Mesodermal cell (in vitro differentiated cells): ENCODE results near the gene SLC43A3.
"Not testable (repeated sequence)": the region's sequence is repeated elsewhere in the genome, so short reads cannot be mapped to it uniquely, and the experiment has no call there.

Experiments used
- H3K27ac ChIP-seq: 2 replicates; pipeline ENCODE4 v1.7.0; 2013; ENCODE audit warnings: mild to moderate bottlenecking, low read depth, low read length, moderate library complexity; ENCODE audit not compliant: severe bottlenecking
- H3K36me3 ChIP-seq: 2 replicates; pipeline ENCODE4 v1.7.1; 2013; ENCODE audit warnings: mild to moderate bottlenecking, low read length, moderate library complexity; ENCODE audit not compliant: control insufficient read depth, insufficient read depth
- H3K4me1 ChIP-seq: one replicate; pipeline ENCODE4 v1.7.1; 2013; ENCODE audit warnings: mild to moderate bottlenecking, low read length; ENCODE audit not compliant: insufficient read depth, control insufficient read depth, poor library complexity, severe bottlenecking
- H3K4me3 ChIP-seq: 2 replicates; pipeline ENCODE4 v1.7.0; 2013; ENCODE audit warnings: low read length, control low read depth, mild to moderate bottlenecking; ENCODE audit not compliant: insufficient read depth, poor library complexity, severe bottlenecking; ENCODE audit errors: extremely low read depth
- H3K9me3 ChIP-seq: 2 replicates; pipeline ENCODE4 v1.7.1; 2013; ENCODE audit warnings: mild to moderate bottlenecking, low read length, moderate library complexity; ENCODE audit not compliant: control insufficient read depth
- WGBS, 2 experiments: methylation state at CpG; one replicate each; pipeline ENCODE4 v1.1.5; 2013; ENCODE audit warnings: missing lambda C conversion rate in 2 of 2; ENCODE audit not compliant: insufficient coverage in 2 of 2; 5-methylcytosine and 5-hydroxymethylcytosine counted together

Gene SLC43A3

DNA sequence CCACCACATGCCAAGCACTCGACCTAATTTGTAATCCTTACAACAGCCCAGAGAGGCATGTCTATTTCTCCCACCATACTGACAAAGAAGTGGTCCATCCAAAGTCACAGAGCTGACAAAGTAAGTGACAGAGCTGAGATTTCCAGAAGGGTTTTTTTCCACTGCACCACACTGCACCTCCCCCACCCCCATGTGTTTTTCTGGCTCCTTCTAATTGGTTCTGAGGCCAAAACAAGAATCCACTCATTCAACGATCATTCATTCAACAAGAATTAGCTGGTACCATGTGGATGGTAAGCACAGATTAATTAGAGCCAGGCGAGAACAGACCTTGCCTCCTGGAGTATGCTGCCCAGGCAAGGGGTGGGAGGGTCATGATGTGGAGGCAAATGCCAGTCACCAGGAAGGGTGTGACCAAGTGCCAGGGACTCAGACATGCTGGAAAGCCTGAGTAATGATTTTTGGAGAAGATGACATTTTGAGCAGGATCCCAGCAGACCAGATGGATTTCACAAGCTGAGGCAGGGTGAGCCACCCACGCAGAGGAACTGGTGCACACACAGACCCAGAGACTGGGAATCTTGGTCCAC, 21.6 kb downstream of the SLC43A3 start:
- Histone ChIP-seq H3K4me1 (peaks cover 5% of the 10 kb centered on the region), H3K36me3 (peaks cover 28% of the 10 kb centered on the region)

DNA sequence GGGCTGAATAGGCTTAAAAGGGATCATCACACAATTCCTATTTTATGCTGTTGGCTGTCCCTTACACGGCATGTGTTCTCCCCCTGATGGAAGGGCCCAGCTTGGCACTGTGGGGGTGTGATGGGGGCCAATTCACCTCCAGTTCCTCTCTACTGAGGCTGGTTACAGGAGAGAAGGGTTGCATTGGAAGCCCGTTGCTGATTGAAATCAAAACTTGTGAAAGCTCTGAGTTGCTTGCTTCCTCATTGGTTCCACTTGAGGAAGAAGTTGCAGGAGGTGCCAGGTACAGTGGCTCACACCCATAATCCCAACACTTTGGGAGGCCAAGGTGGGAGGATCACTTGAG, 23.1 kb downstream of the SLC43A3 start:
- Histone ChIP-seq H3K4me3 (no peak overlapping the region), H3K27ac (no peak overlapping the region), H3K36me3 (peaks cover 15% of the 10 kb centered on the region), H3K4me1 (peaks cover 5% of the 10 kb centered on the region), H3K9me3 (no peaks in the 10 kb centered on the region)
- WGBS, 2 experiments, result 57 to 100% methylated on average over 1 of the region's 2 CpGs

More for the DNA sequence above, 21.6 kb downstream of the SLC43A3 start:
- no peak overlapping the region for H3K27ac ChIP-seq
- no peak overlapping the region for H3K4me3 ChIP-seq
- 91 to 100% methylated on average over 2 to 3 of the region's 4 CpGs for WGBS, 2 experiments
- no peaks in the 10 kb centered on the region for H3K9me3 ChIP-seq

DNA sequence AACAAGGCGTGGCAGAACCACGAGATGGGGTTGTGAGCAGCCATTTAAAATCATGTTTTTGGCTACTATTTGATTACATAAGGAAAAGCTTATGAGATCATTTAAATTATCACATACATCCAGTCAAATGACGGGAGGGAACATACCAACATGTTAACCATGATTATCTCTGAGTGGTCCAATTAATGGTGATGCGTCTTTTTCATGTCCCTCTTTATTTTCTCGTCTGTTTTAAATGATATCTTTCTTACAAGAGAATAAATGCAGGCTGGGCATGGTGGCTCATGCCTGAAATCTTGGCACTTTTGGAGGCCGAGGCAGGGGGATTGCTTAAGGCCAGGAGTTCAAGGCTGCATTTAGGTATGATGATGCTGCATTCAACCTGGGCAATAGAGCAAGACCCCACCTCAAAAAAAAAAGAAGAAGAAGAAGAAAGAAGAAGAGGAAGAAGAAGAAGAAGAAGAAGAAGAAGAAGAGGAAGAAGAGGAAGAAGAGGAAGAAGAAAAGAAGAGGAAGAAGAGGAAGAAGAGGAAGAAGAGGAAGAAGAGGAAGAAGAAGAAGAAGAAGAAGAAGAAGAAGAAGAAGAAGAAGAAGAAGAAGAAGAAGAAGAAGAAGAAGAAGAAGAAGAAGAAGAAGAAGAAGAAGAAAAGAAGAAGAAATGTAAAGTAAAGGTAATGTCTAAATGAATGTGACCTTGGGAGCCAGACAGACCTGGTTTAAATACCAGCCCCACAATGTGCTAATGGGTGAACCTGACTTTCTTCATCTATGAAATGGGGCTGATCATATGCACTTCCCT, 23.7 kb downstream of the SLC43A3 start:
- H3K9me3 ChIP-seq, H3K4me1 ChIP-seq, H3K4me3 ChIP-seq, H3K27ac ChIP-seq: not testable (repeated sequence)
- 92% methylated on average over 4 of the region's 6 CpGs; no CpG with 5 or more reads in 1 of the 2 experiments for WGBS, 2 experiments
- H3K36me3 ChIP-seq, result peaks cover 13% of the 10 kb centered on the region

DNA sequence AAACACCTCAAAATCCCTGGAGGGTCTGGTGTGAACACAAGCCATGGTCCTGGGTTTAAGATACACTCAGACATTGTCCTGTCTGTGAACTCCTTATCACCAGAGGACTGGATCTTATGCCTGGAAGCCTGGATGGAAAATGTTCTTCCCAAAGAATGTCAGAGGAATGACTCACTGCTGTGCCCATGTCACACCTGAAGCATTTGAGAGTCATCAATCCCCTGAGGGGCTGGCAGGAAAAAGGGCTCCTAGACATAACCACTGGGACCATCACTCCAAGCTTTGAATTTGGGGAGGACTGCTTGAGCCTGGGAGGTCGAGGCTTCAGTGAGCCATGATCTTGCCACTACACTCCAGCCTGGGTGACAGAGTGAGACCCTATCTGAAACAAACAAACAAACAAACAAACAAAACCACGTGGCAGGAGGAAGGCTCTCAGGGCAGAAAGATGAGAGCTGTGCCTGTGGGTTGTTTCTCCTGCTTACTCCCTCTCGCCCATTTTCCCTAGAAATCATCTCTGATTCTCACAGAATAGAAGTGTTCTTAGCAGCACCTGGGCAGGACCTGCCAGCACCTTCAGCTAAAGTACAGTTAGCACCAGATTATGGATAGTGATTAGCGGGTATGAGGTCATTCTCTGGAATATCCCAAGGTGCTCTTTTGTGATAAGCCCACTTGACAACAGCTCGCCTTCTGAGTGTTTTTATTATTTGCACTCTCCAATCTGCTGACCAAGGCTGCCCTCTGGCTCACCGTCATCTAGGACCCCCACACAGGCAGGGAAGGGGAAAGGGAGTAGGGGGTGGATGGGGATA, 24.5 kb downstream of the SLC43A3 start:
- H3K36me3 ChIP-seq, result peaks cover 9% of the 10 kb centered on the region
- 67 to 80% methylated on average over 2 to 5 of the region's 6 CpGs for WGBS, 2 experiments
- no peaks in the 10 kb centered on the region for H3K9me3 ChIP-seq
- no peak overlapping the region for H3K27ac ChIP-seq
- H3K4me3 ChIP-seq, result no peak overlapping the region
- H3K4me1 ChIP-seq, result peaks cover 5% of the 10 kb centered on the region

- Histone ChIP-seq H3K4me1 (no peaks in the 10 kb centered on the region), H3K9me3 (no peaks in the 10 kb centered on the region), H3K36me3 (no peaks in the 10 kb centered on the region), H3K27ac (no peak overlapping the region), H3K4me3 (no peak overlapping the region)
- 86 to 100% methylated on average over 1 of the region's 4 CpGs for WGBS, 2 experiments
Measured at GRCh38 chr11:57399972-57400578, 26.8 kb downstream of the SLC43A3 start.

DNA sequence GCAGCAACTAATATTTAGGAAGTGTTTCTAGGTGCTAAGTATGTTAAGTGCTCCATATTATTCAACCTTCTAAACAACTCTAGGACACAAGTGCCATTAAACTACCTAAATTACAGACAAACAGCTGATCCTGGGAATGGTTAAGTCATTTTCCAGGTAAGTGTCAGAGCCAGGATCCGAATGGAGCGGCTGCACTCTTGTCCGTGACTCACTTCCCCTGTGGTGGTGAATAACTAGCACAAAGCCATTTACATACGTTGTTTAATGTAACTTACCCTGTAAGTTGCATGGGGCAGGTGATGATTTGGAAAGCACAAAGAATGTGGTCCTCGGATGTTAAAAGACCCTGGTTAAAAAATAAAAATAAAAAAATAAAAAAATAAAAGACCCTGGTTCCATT, 27.7 kb downstream of the SLC43A3 start:
- Histone ChIP-seq H3K4me3 (no peak overlapping the region), H3K36me3 (no peaks in the 10 kb centered on the region), H3K27ac (no peak overlapping the region), H3K9me3 (no peaks in the 10 kb centered on the region), H3K4me1 (no peaks in the 10 kb centered on the region)
- WGBS, 2 experiments, result 77% methylated on average over 4 of the region's 5 CpGs; no CpG with 5 or more reads in 1 of the 2 experiments

DNA sequence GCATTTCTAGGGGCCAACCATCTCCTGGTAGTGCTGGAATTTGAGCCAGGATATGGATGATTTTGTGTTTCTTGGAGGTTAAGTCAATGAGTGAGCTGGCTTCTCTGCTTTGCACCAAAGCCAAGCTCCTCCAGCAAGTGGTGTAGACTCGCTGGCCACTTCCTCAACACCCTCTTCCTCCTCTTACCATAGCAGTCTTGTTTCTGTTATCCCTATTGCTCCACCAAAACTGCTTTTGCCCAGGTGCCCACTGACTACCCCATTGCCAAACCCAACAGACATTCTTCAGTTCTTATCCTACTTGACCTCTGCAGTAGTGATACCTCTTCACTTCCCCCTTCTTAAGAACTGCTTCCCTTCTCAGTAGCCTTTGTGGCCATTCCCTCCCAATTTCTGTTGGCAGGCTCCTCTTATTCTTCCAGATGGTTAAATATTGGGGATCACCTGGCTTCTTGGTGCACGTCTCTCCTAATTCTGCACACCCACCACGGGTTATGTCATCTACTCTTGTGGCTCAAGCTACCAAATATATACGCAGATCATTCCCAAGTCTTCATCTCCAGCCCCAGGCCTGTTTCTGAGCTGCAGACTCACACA, 29.4 kb downstream of the SLC43A3 start:
- no peaks in the 10 kb centered on the region for H3K36me3 ChIP-seq
- H3K27ac ChIP-seq, result no peak overlapping the region
- H3K9me3 ChIP-seq, result no peaks in the 10 kb centered on the region
- H3K4me3 ChIP-seq, result no peak overlapping the region
- WGBS, 2 experiments, result 74 to 76% methylated on average over 3 to 4 of the region's 4 CpGs
- no peaks in the 10 kb centered on the region for H3K4me1 ChIP-seq

DNA sequence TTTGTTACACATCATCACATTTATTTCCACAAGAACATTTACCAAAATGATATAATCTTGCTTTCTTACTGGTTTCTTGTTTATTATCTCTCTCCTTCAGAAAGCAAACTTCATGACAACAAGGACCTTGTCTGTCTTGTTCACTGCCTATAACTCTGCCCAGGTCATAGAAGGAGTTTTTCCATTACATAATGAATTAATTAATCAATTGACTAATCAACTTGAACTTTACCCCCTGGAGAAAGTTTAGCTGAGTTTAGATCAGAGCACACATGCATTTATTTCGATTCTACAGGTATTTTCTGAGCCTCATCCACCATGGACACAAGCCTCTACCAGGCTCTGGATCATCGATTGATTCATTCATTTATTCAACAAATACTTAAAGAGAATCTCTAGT, 30.2 kb downstream of the SLC43A3 start:
- no peaks in the 10 kb centered on the region for H3K4me1 ChIP-seq
- 71% methylated on average over 2 of the region's 2 CpGs; no CpG with 5 or more reads in 1 of the 2 experiments for WGBS, 2 experiments
- no peak overlapping the region for H3K4me3 ChIP-seq
- no peaks in the 10 kb centered on the region for H3K36me3 ChIP-seq
- H3K9me3 ChIP-seq, result no peaks in the 10 kb centered on the region
- H3K27ac ChIP-seq, result no peak overlapping the region

DNA sequence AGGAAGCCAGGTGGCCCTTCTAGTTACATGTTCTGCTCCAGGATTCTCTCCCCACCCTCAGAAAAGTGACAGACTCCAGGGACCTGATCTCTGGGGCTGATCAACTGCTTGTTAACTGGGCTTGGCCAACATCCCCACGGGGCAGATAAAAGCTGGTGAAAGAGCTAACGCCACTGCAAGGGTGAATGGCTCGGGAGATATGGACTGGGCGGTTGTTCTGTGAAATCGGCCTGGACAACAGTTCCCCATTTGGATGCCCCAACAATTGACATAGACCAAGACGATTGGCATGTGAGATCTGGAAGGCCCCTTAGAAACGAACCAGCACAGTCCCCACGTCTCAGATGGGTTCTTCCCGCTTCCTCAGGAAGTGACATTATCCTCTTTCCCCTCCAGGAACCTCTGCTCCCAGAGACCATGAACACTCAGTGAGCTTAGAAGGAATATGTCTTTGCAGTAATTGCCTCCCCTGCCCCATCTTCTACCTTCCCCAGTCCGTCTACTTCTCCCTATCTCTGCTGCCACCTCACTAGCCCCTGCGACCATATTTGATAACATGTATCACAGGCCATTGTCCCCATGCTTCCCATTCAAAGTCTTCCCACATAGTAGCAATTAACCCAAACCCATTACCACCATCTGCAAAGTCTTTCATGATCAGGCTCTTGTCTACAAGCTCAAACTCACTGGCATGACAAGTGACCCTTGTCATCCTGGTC, 30.9 kb downstream of the SLC43A3 start:
- no peak overlapping the region for H3K4me3 ChIP-seq
- H3K36me3 ChIP-seq, result no peaks in the 10 kb centered on the region
- 89 to 91% methylated on average over 9 of the region's 11 CpGs for WGBS, 2 experiments
- H3K27ac ChIP-seq, result no peak overlapping the region
- H3K4me1 ChIP-seq, result no peaks in the 10 kb centered on the region
- H3K9me3 ChIP-seq, result no peaks in the 10 kb centered on the region
